GM20000 (cell line): Measurements from ENCODE around the gene TMCC2.
"Not testable (repeated sequence)": the region's sequence is repeated elsewhere in the genome, so short reads cannot be mapped to it uniquely, and the experiment has no call there.

Experiments
- DNase-seq: peaks from one replicate; pipeline ENCODE4 v3.0.0; 2012; ENCODE audit warnings: low spot score
- TF ChIP-seq, protein P1 (sequence below): IDR thresholded peaks from 2 replicates; pipeline ENCODE4 v1.5.1; 2012; ENCODE audit warnings: mild to moderate bottlenecking, control low read depth; ENCODE audit errors: extremely low read depth, missing control alignments

The TMCC2 gene

DNA sequence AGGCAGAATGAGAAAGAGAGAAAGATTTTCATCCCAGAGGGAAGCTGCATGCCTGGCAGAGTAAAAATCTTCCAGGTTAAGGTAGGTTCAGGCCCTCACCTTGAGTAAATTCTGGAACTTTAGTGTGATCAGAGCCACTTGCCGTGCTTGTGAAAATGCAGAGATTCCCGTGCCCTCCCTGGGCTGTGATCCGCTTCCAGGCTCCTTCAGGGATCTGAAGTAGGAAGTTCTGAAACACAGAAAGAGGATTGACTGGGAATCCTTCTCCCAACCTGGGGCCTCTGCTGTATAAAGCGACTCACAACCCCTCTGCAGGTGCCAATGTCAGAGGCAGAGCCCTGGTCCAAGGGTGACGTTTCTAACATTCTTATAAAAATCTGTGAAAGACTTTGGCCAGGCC, 67.2 kb downstream of the TMCC2 start:
- TF ChIP-seq, protein P1, sequence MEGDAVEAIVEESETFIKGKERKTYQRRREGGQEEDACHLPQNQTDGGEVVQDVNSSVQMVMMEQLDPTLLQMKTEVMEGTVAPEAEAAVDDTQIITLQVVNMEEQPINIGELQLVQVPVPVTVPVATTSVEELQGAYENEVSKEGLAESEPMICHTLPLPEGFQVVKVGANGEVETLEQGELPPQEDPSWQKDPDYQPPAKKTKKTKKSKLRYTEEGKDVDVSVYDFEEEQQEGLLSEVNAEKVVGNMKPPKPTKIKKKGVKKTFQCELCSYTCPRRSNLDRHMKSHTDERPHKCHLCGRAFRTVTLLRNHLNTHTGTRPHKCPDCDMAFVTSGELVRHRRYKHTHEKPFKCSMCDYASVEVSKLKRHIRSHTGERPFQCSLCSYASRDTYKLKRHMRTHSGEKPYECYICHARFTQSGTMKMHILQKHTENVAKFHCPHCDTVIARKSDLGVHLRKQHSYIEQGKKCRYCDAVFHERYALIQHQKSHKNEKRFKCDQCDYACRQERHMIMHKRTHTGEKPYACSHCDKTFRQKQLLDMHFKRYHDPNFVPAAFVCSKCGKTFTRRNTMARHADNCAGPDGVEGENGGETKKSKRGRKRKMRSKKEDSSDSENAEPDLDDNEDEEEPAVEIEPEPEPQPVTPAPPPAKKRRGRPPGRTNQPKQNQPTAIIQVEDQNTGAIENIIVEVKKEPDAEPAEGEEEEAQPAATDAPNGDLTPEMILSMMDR, result no peak

DNA sequence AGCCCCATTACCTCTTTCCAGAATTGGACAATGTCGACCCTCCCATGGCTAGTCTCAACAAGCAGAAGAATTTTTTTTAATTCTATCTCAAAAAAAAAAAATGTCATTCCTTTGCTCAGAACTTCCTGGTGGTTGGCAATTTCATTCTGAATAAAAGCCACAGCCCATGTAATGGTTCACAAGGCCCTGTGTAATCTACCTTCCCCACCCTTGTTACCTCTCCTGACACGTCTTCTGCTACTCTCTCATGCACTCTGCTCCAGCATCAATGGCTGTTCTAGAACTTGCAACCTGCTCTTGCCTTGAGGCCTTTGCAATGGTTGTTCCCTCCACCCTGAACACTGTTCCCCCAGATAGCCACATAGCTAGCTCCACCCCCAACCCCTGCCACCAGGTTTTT, 68.4 kb downstream of the TMCC2 start:
- no peak for DNase-seq
- TF ChIP-seq, protein P1, result no peak

More for the DNA sequence above, 67.2 kb downstream of the TMCC2 start:
- DNase-seq, result no peak

- not testable (repeated sequence) for DNase-seq
Measured at GRCh38 chr1:205297546-205298177, 69.9 kb downstream of the TMCC2 start.

DNA sequence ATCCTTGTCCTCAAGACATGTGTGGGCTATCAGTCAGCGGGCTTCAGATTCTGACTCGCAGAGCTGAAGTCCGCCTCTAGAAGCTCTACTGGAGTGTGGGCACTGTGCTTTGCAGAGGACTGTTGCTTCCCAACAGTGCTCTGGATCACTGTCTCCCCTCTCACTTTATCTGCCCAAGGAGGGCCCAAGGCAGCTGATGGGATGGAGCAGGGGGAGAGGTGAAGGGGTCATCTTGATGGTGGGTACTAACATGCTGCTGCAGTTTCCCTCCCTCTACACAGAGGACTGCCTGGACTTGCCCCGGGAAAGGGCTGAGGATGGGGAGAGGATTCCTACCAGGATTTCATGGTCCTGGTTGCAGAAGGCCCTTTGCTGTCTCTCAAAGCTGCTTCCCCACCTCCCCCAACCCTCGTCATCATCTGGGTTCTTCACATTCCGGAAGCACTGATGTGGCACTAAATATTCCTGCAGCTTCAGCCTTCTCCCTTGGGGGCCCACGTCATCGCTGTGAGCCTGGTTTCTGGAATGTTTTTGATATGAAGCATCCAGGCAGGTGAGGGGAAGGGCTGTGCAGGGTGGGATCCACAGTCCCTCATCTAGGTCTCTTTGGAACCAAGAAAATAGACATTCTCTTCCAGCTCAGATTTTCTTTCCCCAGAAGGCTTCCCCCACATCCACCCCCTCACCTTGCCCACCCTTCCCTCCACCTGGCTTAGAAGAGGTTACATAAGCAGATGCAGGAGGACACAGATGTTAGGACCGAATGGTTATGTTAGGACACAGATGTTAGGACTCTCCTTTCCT, 70.6 kb downstream of the TMCC2 start:
- TF ChIP-seq, protein P1, result no peak
- DNase-seq, result no peak

GRCh38 chr1:205300149-205300548, 72.4 kb downstream of the TMCC2 start:
- TF ChIP-seq, protein P1, result no peak
- no peak for DNase-seq

- TF ChIP-seq, protein P1, result no peak
- DNase-seq, result no peak
Measured at GRCh38 chr1:205301205-205301821, 73.6 kb downstream of the TMCC2 start.

- TF ChIP-seq, protein P1, result no peak
- DNase-seq, result no peak
Measured at GRCh38 chr1:205301842-205302588, 74.3 kb downstream of the TMCC2 start.
